Measurements from ENCODE around the gene NSG1. TPM values are rescaled to one million over a fixed set of nuclear protein-coding genes. Genes with fewer than 3 reads are reported as not detected.
"Not testable (repeated sequence)": the region's sequence is repeated elsewhere in the genome, so short reads cannot be mapped to it uniquely, and the experiment has no call there.

The NSG1 gene
- total RNA-seq, 1 experiment from 2014 or later, result not detected

DNA sequence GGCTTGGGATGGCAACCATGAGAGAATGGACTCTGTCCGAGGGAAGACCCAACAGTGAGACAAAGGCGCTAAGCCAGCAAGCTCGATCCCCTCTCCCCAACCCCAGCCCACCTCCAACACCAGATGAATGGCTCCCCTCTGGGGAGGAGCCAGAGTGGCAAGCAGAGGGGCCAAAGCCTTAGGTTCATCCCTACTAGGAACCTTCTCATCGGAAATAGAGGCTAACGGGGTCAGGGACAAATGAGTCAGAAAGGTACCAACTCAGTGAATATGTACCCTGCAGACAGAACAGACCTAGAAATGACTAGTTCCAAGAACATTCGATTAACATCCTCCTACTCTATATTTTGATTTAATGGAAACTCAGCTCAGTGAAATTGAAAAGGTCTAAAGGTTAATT lies 73.9 kb downstream of the NSG1 start:
- BruUV-seq (replicated peaks), result no TSS peak
- intact Hi-C loops (cut with micrococcal nuclease; ENCODE audit: unreplicated experiment), result no loop called here
- Mint-ChIP-seq H3K27ac (ENCODE audit: unreplicated experiment) (no peak overlapping the region), H3K4me1 (ENCODE audit: low read depth, unreplicated experiment) (no peaks in the 10 kb centered on the region), H3K9me3 (ENCODE audit: low read depth, unreplicated experiment) (no peaks in the 10 kb centered on the region), H3K36me3 (ENCODE audit: insufficient read depth, unreplicated experiment) (no peaks in the 10 kb centered on the region), H3K27me3 (ENCODE audit: unreplicated experiment) (no peaks in the 10 kb centered on the region), H3K4me3 (ENCODE audit: low read depth, unreplicated experiment) (no peak overlapping the region)
- no peak for DNase-seq
- CTCF ChIA-PET, result no interaction called here
- TF ChIP-seq, protein P1, sequence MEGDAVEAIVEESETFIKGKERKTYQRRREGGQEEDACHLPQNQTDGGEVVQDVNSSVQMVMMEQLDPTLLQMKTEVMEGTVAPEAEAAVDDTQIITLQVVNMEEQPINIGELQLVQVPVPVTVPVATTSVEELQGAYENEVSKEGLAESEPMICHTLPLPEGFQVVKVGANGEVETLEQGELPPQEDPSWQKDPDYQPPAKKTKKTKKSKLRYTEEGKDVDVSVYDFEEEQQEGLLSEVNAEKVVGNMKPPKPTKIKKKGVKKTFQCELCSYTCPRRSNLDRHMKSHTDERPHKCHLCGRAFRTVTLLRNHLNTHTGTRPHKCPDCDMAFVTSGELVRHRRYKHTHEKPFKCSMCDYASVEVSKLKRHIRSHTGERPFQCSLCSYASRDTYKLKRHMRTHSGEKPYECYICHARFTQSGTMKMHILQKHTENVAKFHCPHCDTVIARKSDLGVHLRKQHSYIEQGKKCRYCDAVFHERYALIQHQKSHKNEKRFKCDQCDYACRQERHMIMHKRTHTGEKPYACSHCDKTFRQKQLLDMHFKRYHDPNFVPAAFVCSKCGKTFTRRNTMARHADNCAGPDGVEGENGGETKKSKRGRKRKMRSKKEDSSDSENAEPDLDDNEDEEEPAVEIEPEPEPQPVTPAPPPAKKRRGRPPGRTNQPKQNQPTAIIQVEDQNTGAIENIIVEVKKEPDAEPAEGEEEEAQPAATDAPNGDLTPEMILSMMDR (IDR thresholded peaks at IDR 0.05; ENCODE audit: unreplicated experiment), result no peak

DNA sequence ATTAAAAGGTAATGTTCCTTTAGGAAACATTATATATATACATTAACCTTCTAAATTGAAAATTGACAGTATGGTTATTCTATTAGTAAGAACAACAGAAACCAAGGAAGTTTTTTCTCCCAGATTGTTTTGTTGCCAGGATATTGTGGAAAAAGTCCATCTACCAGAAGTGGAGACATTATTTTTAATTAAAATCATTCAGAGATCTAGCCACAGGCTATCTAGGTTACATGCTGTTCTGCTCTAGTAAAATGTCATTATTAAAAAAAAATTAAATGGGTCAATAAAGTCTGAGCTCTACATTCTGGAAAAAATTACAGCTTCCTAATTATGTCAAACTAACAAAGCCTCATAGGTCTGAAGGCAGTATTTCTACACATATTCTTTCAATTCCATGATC lies 74.3 kb downstream of the NSG1 start:
- CTCF ChIA-PET, result no interaction called here
- no peak for DNase-seq
- Mint-ChIP-seq H3K36me3 (ENCODE audit: insufficient read depth, unreplicated experiment) (no peaks in the 10 kb centered on the region), H3K27me3 (ENCODE audit: unreplicated experiment) (no peaks in the 10 kb centered on the region), H3K4me1 (ENCODE audit: low read depth, unreplicated experiment) (no peaks in the 10 kb centered on the region), H3K4me3 (ENCODE audit: low read depth, unreplicated experiment) (no peak overlapping the region), H3K9me3 (ENCODE audit: low read depth, unreplicated experiment) (no peaks in the 10 kb centered on the region), H3K27ac (ENCODE audit: unreplicated experiment) (no peak overlapping the region)
- intact Hi-C loops (cut with micrococcal nuclease; ENCODE audit: unreplicated experiment), result no loop called here
- TF ChIP-seq, protein P1 (IDR thresholded peaks at IDR 0.05; ENCODE audit: unreplicated experiment), result no peak
- no TSS peak for BruUV-seq (replicated peaks)

DNA sequence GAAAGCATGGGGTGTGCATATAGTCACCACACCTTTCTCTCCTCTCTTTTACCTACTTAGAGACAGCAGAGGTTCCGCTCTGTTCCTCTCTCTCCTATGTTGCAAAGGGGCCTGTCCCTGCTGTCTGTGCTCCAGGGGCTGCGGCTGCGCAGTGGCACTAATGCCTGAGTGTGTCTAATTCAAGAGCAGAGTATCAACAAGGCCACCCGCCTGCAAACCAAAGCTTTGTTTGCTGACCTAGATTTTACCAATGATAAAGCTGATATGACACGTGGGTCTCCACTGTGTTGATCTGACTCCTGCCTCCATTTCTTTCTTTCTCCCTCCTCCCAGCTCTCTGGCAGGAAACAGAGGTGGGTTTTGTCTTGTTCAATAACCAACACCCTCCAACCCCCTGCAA lies 74.9 kb downstream of the NSG1 start:
- peaks cover 4% of the 10 kb centered on the region for H3K36me3 Mint-ChIP-seq (ENCODE audit: insufficient read depth, unreplicated experiment)
- BruUV-seq (replicated peaks), result no TSS peak
- CTCF ChIA-PET, result no interaction called here
- no peak overlapping the region for H3K27ac Mint-ChIP-seq (ENCODE audit: unreplicated experiment)
- H3K9me3 Mint-ChIP-seq (ENCODE audit: low read depth, unreplicated experiment), result no peaks in the 10 kb centered on the region
- TF ChIP-seq, protein P1 (IDR thresholded peaks at IDR 0.05; ENCODE audit: unreplicated experiment), result no peak
- intact Hi-C loops (cut with micrococcal nuclease; ENCODE audit: unreplicated experiment), result no loop called here
- H3K4me1 Mint-ChIP-seq (ENCODE audit: low read depth, unreplicated experiment), result no peaks in the 10 kb centered on the region
- DNase-seq, result no peak
- H3K4me3 Mint-ChIP-seq (ENCODE audit: low read depth, unreplicated experiment), result no peak overlapping the region
- no peaks in the 10 kb centered on the region for H3K27me3 Mint-ChIP-seq (ENCODE audit: unreplicated experiment)

DNA sequence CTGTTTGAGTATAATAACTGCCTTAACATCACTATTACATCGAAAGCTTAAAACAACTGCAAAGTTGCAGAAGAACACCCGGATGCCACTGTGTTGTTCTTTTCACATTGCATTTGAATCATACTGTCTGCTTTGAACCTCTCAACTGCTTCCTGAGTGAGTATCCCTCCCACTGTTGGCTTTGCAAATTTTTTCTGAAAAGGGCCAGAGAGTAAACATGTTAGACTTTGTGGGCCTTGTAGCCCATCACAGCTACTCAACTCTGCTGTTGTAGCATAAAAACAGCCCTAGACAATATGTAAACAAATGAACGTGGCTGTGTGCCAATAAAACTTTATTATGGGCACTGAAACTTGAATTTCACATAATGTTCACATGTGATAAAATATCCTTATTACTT lies 76.1 kb downstream of the NSG1 start:
- Mint-ChIP-seq H3K36me3 (ENCODE audit: insufficient read depth, unreplicated experiment) (peaks cover 4% of the 10 kb centered on the region), H3K27ac (ENCODE audit: unreplicated experiment) (no peak overlapping the region), H3K27me3 (ENCODE audit: unreplicated experiment) (no peaks in the 10 kb centered on the region), H3K9me3 (ENCODE audit: low read depth, unreplicated experiment) (no peaks in the 10 kb centered on the region), H3K4me1 (ENCODE audit: low read depth, unreplicated experiment) (no peaks in the 10 kb centered on the region), H3K4me3 (ENCODE audit: low read depth, unreplicated experiment) (no peak overlapping the region)
- no peak for DNase-seq
- CTCF ChIA-PET, result no interaction called here
- TF ChIP-seq, protein P1 (IDR thresholded peaks at IDR 0.05; ENCODE audit: unreplicated experiment), result no peak
- intact Hi-C loops (cut with micrococcal nuclease; ENCODE audit: unreplicated experiment), result no loop called here
- BruUV-seq (replicated peaks), result no TSS peak

GRCh38 chr4:4465238-4465637 lies 78.3 kb downstream of the NSG1 start:
- H3K27me3 Mint-ChIP-seq (ENCODE audit: unreplicated experiment); H3K27ac Mint-ChIP-seq (ENCODE audit: unreplicated experiment); H3K4me1 Mint-ChIP-seq (ENCODE audit: low read depth, unreplicated experiment); DNase-seq; H3K36me3 Mint-ChIP-seq (ENCODE audit: insufficient read depth, unreplicated experiment); H3K9me3 Mint-ChIP-seq (ENCODE audit: low read depth, unreplicated experiment); CTCF ChIA-PET; intact Hi-C loops (cut with micrococcal nuclease; ENCODE audit: unreplicated experiment); H3K4me3 Mint-ChIP-seq (ENCODE audit: low read depth, unreplicated experiment); BruUV-seq (replicated peaks): not testable (repeated sequence)

Other genes starting within 250 kb of the NSG1 start
- not detected in 2 replicates for gene OTOP1, start 160.2 kb upstream of the NSG1 start, total RNA-seq (2022)
- gene TMEM128, start 138.9 kb upstream of the NSG1 start, total RNA-seq (2022), result 15.1 and 16.4 TPM in 2 replicates
- gene LYAR, start 96.9 kb upstream of the NSG1 start, total RNA-seq (2022), result 19.1 and 19.8 TPM in 2 replicates
- gene ZBTB49, start 96.9 kb upstream of the NSG1 start, total RNA-seq (2022), result 3.3 and 5.9 TPM in 2 replicates
- 25.6 and 27.3 TPM in 2 replicates for gene STX18, start 154.9 kb downstream of the NSG1 start, total RNA-seq (2022)